Fibroblast of skin of back (primary cell): ENCODE measurements around the gene CHST11.
"Not testable (repeated sequence)": the region's sequence is repeated elsewhere in the genome, so short reads cannot be mapped to it uniquely, and the experiment has no call there.

Experiments
- DNase-seq: peaks from one replicate; pipeline ENCODE4 v3.0.0-alpha.2; 2013

CHST11 gene

DNA sequence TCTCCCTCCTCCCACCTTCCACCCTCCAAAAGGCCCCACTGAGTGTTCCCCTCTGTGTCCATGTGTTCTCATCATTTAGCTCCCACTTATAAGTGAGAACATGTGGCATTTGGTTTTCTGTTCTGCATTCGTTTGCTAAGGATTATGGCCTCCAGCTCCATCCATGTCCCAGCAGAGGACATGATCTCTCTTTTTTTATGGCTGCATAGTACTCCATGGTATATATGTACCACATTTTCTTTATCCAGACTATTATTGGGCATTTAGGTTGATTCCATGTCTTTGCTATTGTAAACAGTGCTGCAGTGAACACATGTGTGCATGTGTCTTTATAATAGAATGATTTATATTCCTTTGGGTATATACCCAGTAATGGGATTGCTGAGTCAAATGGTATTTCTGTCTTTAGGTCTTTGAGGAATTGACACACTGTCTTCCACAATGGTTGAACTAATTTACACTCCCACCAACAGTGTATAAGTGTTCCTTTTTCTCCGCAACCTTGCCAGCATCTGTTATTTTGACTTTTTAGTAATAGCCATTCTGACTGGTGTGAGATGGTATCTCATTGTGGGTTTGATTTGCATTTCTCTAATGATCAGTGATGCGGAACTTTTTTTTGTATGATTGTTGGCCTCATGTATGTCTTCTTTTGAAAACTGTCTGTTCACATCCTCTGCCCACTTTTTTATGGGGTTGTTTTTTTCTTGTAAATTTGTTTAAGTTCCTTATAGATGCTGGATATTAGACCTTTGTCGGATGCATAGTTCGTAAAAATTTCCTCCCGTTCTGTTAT lies 287.2 kb downstream of the CHST11 start:
- DNase-seq, result not testable (repeated sequence)

- DNase-seq, result no peak
Measured at GRCh38 chr12:104746467-104747088, 289.8 kb downstream of the CHST11 start.

DNA sequence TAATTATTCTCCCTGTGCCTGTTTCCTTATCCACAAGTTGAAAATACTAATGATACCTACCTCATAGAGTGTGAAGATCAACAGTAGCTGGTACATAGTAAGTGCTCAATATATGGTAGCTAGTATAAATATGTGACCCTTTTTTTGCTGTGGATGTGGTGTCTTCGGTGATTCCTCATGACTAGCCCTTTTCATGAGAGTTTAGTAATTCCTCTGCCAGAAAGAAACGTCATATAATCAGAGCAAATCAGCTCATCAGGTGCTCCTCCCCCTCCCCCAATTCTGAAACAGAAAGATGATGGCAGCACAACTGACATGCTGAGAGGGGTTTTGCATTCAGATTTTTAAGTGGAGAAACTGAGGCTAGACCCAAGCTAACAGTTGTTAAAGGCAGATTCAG lies 290.6 kb downstream of the CHST11 start:
- no peak for DNase-seq

GRCh38 chr12:104747955-104748354 lies 291.2 kb downstream of the CHST11 start:
- DNase-seq, result no peak

GRCh38 chr12:104748356-104748755 lies 291.6 kb downstream of the CHST11 start:
- DNase-seq, result no peak

DNA sequence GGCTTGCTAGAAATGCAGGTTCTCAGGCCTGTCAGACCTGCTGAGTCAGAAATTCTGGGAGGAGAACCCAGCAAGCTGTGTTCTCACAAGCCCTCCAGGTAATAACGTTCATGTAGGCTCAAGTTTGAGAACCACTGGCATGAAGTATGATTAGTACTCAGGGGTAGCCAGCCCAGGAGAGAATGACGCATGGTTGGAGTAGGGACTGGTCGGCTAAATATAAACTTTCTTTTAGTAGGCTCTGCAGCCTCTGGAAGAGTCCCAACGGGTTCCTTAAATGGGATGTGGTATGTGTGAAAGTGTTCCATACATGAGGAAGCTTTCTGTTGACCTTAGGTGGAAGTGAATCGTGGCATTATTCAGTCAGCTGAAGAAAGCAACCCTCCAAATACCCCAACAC lies 292.0 kb downstream of the CHST11 start:
- peak; percentile 63 for DNase-seq

DNA sequence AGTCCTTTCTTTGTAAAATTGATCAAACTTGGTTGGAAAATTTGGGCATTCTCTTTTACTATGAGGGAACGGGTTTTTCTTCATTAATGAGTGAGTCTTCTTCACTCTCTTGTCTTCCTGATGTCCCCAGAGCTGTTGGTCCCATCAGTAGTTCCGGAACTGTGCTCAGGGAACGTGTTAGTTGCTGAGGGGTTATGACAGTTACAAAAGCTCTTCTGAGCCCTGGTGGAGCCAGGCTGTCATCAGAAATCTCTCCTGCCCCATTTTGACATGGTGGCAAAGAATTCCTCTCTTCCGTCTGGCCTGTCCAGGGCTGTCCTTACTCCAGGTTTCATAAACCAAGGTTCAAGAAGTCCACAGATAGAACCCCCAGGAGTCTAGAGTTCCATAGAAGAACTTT lies 292.8 kb downstream of the CHST11 start:
- DNase-seq, result no peak

GRCh38 chr12:104750061-104750460 lies 293.3 kb downstream of the CHST11 start:
- DNase-seq, result peak; percentile 59

DNA sequence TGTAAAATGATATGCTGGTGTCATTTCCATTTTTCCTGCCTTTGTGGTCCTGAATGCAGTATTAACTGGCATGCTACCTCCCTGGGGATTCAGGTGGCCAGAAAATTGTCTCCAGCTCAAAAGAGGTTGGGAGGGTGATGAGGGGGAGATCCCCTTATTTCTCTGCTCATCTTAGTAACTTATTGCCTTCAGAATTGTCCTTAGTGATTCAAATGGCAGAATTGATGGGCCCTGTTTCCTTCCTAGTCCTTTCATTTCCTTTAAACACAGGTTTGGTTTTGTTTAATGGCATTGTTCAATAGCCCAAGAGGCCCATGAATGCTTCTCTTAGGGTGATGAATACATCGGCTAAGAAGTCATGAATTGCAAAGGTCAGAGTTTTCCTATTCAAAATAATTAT lies 294.4 kb downstream of the CHST11 start:
- DNase-seq, result no peak

DNA sequence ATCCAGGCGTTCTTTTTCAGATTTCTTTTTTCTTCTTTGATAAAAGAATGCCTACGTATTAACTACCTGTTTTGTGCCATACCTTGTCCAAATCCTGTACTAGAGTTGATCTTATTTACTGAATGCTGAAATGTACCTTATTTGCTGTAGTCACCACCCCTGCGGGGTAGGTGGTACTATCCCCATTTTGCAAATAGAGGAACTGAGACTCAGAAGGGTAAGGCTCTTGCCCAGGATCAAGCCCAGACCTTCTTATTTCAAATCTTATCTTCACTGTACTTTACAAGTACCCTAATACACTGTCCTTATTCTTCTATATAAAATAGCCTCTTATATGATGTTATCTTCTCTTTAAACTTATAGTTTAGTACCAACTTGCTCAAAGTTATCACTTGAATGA lies 294.8 kb downstream of the CHST11 start:
- no peak for DNase-seq

- no peak for DNase-seq
Measured at GRCh38 chr12:104752016-104752415, 295.3 kb downstream of the CHST11 start.

DNA sequence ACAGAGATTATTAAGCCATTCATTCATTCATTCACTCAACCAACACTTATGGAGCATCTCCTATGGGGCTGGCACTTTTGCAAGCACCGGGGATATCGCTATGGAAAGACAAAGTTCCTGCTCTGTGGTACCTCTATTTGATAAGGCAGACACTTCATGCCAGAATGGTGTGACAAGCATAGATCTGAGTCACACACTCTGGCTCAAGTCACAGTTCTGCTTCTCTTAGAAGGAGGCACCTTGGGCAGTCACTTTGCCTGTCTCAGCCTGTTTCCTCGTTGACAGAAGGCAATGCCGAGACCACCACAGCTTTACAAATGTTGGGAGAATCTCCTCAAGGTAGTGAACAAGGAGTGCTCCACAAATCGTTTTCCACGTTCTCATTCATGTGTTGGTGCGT lies 296.1 kb downstream of the CHST11 start:
- no peak for DNase-seq

- DNase-seq, result no peak
Measured at GRCh38 chr12:104756901-104757300, 300.2 kb downstream of the CHST11 start.

- no peak for DNase-seq
Measured at GRCh38 chr12:104758771-104759170, 302.0 kb downstream of the CHST11 start.

- DNase-seq, result no peak
Measured at GRCh38 chr12:104761091-104761490, 304.3 kb downstream of the CHST11 start.

GRCh38 chr12:104761611-104762010 lies 304.9 kb downstream of the CHST11 start:
- no peak for DNase-seq

DNA sequence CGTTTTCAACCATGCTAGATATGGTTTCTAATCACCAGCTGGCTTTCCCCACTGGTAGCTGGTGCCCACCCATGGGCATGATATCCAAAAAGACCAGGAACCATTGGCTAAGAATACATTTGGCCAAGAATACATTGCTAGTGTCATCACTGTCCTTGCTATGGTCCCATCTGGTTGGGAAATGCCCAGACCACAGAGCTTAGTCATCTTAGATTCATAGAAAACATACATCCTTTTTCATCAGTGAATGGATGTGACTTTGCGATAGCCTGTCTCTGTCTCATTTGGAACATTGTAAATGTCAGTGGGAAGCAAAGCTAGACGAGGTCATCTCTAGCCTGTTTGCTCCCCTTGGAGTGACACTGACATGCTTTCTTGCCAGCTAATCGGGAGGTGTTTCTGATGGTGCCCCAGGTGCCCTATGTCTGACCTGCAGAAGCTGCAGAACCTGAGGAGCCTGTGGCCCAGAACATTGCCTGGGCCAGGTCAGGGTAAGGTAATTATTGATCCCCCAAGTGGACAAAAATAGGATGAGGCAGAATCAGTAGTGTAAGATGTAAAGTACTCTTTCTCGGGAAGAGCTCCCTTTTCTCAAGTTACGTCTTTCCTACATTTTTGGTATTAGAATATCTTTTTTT lies 306.5 kb downstream of the CHST11 start:
- DNase-seq, result peak; percentile 77

- DNase-seq, result peak; percentile 8
Measured at GRCh38 chr12:104764225-104765091, 307.7 kb downstream of the CHST11 start.

GRCh38 chr12:104767261-104767660 lies 310.5 kb downstream of the CHST11 start:
- DNase-seq, result no peak

GRCh38 chr12:104768033-104768432 lies 311.3 kb downstream of the CHST11 start:
- no peak for DNase-seq

DNA sequence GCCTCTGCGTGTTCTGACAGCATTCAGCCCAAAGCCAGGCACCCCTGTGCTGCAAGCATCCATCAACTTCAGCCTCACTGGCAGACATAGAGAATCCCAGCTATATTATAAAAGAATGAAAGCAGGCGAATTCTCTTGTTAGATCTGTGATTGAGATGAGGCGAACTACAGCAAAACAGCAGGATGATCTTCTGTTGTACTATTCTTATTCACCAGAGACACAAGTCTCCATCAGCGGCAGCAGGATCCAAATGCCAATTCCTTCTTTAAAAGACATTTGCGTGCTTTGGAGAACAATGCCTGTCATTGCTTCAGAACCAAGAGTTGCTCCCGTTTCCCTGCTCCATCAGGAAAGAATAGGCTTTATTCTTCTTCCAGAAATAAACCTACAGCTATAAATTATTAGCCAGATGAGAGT lies 312.4 kb downstream of the CHST11 start:
- DNase-seq, result no peak

GRCh38 chr12:104772336-104772735 lies 315.6 kb downstream of the CHST11 start:
- DNase-seq, result no peak

- no peak for DNase-seq
Measured at GRCh38 chr12:104775731-104776231, 319.0 kb downstream of the CHST11 start.
